M059J (cell line): ENCODE data around the gene KIF19. TPM values are rescaled to one million over a fixed set of nuclear protein-coding genes. Genes with fewer than 3 reads are reported as not detected.

ENCODE experiments used
- DNase-seq: peaks from one replicate; pipeline ENCODE4 v3.0.0-alpha.2; 2012; ENCODE audit warnings: low read depth
- total RNA-seq: library from RNA; depleted of rRNA; stranded (reverse); fragments of >200 nt; shearing (Covaris generic); gene quantifications from 2 replicates; pipeline ENCODE4 v1.2.3, GENCODE V29; 2014

The KIF19 gene
- total RNA-seq, 1 experiment from 2014 or later, result not detected

DNA sequence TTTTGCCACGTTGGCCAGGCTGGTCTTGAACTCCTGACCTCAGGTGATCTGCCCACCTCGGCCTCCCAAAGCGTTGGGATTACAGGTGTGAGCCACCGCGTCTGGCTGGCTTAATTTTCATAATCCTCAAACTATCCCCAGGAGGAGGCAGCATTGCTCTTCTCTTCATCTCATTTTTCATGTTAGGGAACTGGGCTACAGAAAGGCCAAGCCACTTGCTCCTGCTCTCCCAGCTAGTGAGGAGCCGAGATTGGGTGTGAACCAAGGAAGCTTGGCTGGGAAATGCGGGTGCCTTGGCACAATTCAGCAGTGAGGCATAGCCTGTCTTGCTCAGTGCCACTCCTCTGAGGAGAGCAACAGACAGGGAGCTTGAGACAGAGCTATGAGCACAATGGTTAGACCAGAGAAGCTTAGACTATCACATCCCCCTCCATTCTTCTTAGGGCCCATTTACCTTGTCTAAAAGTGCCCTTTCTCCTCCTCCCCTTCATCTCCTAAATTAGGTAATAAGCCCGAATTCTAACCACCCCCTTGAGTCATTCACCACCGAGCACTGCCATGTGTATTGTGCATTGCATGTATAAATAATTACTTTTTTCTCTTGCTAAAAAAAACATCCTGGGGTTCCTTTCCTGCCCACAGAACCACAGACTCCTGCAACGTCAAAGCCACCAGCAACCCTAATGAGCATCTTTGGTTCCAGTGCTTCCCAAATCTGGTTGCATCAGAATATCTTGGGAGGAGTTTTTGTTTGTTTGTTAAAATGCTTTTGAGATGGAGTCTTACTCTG is 20.0 kb upstream of the KIF19 start:
- DNase-seq, result peak; percentile 71

DNA sequence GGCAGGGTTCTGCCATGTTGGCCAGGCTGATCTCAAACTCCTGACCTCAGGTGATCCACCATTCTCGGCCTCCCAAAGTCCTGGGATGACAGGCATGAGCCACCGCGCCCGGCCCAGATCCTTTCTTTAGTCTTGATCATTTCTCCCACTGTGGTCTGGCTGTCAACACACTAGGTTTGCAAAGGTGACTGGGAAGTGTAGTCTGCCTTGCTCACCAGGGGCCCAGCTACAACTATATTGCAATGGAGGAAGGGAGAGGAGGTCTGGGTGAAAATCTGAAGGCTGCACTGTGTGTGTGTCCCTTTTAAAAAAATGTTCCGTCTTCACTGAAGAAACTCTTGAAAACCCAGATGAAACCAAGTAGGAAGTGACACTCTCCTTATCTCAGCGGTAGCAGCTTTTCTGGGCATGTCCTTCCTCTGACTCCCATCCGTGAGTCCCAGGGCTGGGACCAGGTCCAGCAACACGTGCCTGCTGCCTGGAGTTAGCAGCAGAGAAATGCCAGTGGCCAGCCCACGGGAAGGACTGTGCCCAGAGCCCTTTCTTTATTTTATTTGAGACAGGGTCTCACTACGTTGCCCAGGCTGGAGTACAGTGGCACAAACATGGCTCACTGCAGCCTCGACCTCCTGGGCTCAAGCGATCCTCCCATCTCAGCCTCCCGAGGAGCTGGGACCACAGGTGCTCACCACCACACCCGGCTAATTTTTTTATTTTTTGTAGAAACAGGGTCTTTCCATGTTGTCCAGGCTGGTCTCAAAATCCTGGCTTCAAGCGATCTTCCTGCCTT is 17.8 kb upstream of the KIF19 start:
- peak; percentile 51 for DNase-seq

DNA sequence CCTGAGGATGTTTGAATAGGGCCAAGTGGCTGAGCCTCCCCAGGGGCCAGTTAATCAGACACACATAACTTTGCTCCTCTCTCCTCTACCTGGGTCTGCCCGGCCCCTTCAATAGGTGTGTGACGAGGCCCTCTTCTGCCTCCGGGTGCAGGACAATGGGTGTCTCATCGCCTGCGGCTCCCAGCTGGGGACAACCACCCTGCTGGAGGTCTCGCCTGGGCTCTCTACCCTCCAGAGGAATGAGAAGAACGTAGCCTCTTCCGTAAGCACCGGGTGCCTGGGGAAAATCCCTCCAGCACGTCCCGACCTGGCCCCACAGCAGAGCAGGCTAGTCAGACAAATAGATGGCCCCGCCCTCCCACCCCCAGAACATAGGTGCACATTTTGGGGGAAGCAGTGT is 16.1 kb upstream of the KIF19 start:
- peak; percentile 40 for DNase-seq

DNA sequence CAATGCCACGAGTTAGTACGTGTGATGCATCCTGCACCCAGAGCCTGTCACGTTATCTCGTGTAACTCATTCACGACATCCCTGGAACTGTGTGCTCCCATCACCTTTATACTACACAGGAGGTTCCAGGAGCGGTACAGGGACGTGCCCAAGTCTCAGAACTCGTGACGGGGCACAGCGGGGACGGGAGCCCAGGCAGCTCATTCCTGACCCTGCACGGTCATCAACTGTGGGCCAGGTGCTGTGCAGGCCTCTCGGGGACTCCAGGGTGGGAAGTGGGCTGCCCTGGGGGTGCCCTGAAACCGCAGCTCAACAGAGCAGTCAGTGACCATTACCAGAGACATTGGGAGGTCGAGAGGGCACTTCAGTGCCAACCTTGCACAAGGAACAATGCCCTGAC is 11.1 kb upstream of the KIF19 start:
- DNase-seq, result no peak

DNA sequence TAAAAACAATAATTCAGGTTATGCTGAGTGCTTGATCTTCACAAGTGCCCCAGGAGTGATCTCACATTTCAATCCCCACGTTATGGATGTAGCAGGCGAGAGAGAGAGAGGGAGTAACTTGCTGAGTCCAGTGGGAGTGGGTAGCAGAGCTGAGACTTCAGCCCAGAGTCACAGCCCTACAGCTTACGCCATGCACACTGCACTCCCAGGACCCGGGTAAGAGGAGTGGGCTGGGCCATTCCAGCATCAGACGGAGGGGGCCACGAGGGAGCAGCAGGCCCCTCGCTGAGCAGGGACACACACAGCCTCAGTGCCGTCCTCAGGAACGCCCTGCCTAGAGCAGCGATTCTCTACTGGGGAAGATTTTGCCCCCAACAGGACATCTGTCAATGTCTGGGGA is 9.8 kb upstream of the KIF19 start:
- no peak for DNase-seq

DNA sequence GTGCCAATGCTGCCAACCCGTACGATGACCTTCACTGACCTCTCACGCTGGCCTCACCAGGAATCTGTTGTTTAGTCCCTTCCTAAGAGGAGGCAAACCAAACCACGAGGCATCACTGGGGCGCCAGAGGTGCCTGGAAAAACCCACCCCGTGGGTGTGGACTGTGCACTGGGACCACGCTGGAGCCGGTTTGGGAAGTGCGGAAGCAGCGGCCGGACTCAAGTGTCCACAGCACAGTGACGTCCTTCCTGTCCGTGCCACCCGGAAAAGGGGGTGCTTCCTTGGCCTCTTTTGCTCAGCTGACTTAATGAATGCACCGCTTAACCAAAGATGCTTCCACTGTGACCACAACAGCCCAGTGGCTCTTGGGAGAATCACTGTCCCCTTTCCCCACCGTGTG is 9.0 kb upstream of the KIF19 start:
- no peak for DNase-seq

DNA sequence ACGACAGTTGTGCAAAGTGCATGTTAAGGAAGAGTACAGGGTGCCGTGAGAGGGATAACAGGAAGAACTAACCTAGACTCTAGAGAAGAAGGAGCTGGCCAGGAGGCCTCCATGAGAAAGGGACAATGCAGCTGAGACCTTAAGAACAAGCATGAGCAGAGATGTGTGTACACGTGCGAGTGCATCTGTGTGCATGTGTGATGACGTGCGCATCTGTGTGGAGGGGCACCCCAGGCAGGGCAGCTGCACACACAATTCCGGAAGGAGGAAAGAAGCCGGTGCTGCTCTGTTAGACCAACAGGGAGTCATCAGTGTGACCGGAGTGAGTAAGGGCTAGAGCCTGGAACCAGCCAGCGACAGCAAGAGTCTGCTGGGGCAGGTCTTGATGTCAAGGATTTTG is 7.6 kb upstream of the KIF19 start:
- DNase-seq, result no peak

DNA sequence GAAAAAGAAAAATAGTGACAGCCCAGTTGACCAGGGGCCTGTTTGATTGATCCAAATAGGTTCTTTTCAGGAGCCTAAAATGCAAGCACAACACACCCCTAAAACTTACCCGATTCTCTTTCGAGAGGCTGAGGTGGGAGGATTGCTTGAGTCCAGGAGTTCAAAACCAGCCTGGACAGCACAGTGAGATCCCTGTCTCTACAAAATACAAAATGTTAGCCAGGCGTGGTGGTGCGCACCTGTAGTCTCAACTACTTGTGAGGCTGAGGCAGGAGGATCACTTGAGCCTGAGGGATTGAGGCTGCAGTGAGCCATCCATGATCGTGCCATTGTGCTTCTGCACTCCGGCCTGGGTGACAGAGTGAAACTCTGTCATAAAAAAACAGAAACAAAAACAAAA is 1.5 kb upstream of the KIF19 start:
- DNase-seq, result no peak

DNA sequence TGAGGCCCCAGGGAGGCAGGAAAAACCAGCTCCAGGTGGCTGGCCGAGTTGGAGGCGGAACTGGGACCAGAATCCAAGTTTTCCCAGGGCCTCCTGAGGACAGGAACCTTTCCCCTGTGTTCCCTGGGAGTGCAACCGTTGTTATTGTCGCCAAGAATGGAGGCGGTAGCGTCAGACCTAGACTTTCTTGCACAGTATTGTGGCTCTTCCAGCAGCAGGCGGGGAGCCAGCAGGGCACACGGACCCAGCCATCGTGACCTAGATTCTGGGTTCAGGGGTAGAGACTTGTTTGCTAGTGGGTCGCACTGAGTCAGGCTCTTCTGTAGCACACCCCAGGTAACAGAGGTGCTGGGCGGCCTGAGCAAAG is 667 bp upstream of the KIF19 start:
- DNase-seq, result no peak

DNA sequence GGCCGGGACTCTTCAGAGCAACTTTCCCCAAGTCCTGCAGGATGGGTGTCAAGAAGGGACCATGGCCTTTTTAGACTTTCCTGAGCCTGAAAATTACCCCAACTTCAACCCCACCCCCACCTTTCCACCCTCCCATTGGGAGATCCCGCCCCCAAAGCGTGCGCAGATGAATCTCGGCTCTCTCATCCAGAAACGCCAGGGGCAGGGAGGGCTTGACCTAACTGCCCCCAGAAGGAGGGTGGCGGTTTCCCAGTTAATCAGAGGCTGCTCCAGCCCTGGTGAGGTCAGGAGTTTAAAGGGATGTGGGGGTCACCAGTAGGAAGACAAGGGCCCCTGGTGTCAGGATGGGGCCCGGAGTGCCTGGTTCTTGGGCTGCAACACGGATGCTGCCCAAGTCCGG is 480 bp downstream of the KIF19 start:
- no peak for DNase-seq

DNA sequence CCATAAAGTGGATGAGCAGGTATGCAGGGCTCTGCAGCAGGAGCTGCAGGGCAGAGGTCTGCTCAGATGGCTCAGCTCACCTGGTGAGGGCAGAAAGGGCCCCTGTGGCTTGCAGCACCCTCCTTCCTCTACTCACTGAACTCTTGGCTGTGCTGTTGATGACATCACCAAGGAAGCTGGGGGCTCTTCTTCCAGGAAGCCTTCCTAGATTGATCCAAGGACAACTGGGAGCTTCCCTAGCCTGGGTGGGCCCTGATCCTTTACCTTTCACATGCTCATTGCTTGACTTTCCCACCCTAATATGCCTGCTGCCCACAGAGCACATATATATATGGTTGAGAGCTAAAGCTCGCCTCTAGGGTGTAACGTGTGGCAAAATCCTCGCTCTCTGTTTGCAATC is 2.5 kb downstream of the KIF19 start:
- no peak for DNase-seq

DNA sequence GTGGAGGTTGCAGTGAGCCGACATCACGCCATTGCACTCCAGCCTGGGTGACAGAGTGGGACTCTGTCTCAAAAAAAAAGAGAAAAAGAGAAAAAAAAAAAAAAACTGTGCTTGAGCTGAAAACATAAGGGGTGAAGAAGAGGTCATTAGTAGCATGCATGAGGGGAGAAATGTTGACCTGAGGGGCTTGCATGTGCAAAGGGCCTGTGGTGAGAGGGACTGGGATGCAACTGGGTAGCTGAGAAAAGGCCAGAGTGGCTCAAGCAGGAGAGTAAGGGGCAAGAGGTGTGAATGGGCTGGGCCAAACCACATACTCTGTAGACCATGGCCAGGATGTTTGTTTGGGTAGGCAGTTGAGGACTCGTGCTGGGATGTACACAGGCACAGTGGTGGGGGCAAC is 3.4 kb downstream of the KIF19 start:
- DNase-seq, result no peak

DNA sequence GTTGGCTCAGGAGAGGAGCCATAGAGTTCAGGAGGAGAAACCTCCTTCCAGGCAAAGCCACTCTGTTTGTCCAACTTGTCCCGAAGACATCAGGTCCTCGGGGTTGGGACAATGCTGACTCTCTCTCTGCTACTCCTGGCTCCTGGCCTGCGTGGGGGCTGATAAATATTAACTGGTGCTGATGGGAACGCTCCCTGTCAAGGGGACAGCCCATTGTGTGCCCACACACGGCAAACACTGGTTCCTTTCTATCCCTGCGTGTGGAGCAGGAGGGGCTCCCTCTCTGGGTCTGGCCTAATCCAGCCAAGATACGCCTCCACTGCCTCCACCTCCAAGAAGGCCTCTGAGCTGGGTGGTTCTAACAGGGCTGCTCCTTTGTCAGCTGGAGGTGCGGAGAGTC is 4.4 kb downstream of the KIF19 start:
- no peak for DNase-seq

DNA sequence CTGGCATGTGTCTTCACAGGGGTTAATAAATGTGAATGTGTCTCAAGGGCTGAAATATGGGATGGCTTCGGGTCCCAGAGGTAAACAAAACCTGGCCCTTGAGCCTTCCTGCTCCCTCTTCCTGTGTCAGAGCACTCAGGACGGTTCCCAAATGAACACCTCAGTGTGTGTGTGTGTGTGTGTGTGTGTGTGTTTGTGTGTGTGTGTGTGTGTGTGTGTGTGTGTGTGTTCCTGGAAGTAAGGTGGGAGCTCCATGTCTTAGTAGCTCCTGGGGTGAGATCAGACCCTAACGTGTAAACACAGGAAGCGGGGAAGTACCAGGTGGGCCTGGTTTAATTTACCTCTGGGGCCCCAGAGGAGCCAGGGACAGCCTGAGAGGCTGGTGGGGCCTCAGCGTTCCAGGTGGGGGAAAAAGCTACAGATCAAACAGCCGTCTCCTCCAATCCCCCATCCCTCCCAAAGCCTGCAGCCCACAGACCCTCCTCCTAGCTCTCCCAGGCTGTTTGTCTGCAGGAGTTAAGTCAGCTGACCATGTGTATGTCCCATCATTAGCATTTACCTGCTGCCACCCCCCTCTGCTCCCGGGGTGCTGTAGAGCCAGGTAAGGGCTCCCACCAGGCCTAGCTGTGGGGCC is 6.1 kb downstream of the KIF19 start:
- DNase-seq, result no peak

DNA sequence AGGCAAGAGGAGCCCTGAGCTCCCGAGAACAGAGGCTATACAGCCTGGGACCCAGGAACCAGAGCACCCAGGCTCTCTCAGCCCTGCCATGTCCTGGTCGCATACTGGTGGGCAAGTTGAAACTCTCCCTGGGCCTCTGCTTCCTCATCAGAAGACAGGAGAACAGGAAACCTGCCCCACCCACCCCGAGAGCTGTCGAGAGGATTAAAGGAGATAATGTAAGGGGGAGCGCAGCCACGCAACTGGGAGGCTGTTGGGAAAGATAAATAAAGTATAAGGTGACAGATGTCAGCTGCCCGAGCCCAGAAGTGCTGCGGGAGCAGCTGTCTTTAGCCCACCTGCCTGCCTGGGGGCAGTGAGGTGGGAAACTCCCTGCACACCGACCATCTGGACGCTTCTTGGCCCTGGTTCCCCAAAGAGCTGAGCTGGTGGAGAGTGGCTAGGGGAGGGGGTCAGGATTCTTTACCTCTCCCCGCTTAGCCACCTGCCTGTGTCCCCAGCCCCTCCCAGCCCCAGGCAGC is 6.8 kb downstream of the KIF19 start:
- DNase-seq, result no peak

DNA sequence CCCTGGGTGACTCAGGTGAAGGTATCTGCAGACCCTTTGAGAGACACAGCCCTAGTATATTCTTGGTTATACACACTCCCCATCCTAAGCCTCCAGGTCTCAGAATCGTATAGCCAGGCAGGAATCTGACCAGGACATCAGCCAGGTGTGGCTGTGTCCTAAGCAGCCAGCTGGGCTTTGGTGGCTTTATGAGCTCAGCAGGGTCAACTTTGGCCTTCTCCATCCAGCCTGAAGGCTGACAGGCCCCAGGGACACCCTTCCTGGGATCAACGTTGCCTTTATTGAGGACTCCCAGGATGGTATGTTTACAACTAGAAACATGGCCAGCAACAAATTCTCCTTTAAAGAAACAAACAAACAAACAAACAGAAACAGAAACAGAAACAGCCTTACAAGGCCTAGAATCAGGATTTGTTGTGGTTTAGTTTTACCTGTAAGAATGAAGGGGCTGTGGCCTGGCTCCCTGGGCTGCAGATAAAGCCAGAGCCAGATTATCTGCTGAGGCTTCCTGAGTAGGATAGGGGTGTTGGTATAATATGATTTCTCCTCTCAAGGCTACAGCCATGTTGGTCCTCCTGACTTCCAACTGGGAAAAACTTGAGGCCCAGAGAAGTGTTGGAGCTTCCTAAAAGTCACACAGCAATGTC is 8.5 kb downstream of the KIF19 start:
- DNase-seq, result no peak

DNA sequence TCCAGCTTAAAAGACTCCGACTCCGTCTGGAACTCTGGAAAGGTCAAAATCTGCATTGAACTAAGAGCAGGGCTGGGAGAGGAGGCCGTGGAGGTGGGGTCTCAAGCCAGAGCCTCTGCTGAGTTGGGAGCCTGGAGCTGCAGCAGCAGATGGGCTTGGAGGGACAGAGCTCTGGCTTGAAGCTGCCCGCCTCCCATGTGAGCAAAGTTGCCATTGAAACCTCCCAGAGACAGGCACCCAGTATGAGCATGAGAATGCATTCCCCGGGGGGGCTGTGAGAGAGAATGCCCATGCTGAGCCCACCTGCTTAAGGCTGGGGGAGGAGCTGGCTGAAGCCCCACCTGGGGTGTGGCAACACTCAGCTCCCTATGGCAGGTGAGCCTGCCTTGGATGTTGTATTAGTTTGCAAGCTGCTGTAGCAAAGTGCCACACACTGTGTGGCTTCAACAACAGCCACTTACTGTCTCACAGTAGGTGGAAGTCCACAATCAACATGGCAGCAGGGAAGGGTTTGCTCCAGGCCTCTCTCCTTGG is 9.6 kb downstream of the KIF19 start:
- DNase-seq, result no peak

DNA sequence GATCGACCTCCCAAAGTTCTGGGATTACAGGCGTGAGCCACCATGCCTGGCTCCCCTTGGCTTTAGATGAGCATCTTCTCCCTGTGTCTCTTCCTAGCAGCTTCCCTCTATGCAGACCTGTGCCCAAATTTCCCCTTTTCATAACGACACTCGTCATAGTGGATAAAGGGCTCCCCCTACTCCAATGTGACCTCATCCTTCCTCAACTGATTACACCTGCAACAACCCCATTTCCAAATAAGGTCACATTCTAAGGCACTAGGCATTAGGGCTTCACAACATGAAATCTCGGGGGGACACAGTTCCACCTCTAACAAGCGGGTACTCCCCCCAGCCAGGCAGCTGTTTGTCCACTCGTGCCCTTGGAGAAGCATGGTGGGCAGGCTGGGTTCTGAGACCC is 10.3 kb downstream of the KIF19 start:
- DNase-seq, result no peak

DNA sequence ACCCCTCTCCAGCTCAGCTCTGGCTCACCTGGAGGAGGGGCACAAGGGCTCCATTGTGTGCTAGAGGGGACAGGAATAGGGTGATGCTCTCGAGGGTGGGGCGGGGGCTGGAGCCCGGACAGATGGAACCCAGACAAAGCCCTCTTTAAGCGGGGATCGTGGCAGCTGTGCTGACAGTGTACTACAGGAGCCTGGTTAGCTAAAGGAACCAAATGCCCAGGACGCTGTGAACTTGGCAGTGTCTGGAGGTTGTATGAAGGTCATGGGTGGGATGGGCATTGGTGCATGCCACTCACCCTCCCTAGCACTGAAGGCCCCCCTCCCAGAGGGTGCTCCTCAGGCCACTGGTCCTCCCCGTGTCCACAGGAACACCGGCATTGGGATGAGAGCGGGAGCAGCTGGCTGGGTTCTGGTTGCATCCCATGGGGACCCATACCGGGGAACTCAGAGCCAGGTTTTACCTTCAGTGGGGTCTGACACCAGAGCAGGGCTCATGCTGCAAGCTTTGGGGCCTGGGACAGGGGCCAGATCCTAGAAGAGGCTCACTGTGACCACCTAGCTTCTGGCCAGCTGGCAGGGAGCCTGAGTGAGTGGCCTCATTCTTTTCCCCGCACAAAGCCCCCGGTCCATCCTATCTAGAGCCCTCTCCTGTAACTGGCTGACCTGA is 11.9 kb downstream of the KIF19 start:
- no peak for DNase-seq

DNA sequence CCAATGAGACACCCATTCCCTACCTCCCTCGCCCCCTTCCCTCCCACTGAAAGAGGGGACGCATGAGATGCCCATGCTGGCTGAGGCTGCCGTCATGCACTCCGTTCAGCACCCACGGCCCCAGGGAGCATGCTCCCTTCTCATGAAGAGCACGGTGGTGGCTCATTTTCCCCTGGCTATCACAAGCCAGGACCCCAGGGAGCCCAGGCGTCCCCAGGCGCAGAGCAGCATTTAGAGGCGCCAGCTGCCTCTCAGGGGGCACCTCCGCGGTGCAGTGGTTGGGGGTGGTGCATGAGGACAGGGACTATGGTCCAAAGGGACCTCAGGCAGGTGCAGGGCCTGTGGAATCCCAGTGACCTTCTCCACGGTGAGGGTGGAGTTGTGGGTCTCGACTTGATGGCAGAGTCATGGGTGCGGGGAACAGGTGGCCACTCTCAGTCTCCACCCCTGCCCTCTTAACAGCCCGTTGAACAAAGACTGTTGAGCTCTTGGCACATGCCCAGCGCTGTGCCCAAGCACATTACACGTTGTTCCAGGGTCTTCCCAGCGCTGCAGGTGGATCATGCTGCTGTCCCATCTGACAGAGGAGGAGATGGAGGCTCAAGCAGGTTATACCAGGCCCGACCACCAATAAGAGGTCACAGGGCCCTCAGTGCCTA is 13.6 kb downstream of the KIF19 start:
- no peak for DNase-seq

DNA sequence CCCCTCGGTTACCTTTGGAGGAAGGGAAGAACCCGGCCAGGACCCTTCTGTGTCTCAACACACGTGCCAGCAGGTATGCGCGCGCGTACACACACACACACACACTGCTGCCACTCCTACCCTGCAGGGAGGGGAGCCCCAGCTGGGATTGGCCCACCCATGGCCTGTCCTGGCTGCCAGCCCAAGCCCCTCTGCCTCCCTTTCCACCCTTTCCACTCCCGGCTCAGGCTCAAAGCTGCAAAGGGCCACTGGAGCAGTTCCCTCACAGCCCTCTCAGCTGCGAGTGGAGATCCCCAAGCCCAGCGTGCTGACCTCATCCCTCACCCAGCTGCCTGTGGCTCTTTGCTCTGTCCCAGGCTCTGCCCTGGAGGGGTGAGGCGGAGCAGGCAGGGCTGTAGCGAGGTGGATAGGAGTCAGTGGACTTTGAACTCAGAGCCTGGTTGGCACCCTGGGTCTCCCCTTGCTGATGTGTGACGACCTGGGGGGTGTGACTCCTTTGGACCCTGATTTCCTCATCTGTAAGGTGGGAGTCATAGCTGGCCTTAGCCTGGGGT is 14.5 kb downstream of the KIF19 start:
- DNase-seq, result peak; percentile 19
